CD14-positive monocyte (primary cell): ENCODE data around the gene IFIT3. TPM values are rescaled to one million over a fixed set of nuclear protein-coding genes. Genes with fewer than 3 reads are reported as not detected.
"Not testable (repeated sequence)": the region's sequence is repeated elsewhere in the genome, so short reads cannot be mapped to it uniquely, and the experiment has no call there.

Source experiments
- DNase-seq, 3 donors: peaks; one replicate each; pipeline ENCODE4 v3.0.0-alpha.2; 2011 to 2022
- H2AFZ ChIP-seq: 2 replicates; pipeline ENCODE4 v1.6.0; 2012; ENCODE audit warnings: mild to moderate bottlenecking, low read depth, low read length, inconsistent platforms; ENCODE audit not compliant: insufficient read depth, poor library complexity, severe bottlenecking
- H3K27ac ChIP-seq, 2 donors: 1 replicate in 1 of 2; 2 replicates in 1 of 2; pipeline ENCODE4 v1.5.1; 2012 to 2013; ENCODE audit warnings: low read length in 2 of 2, control low read depth in 1 of 2, inconsistent platforms in 1 of 2, low read depth in 1 of 2, mild to moderate bottlenecking in 1 of 2
- H3K27me3 ChIP-seq, 2 donors: one replicate each; pipeline versions ENCODE4 v1.6.0 to v1.6.1; 2011 to 2013; ENCODE audit warnings: low read length in 2 of 2; ENCODE audit not compliant: control insufficient read depth in 2 of 2, insufficient read depth in 2 of 2
- H3K36me3 ChIP-seq, 2 donors: replicated peaks in 1 of 2; 1 replicate in 1 of 2; 2 replicates in 1 of 2; pipeline versions ENCODE4 v1.5.1 to v1.6.1; 2012 to 2013; ENCODE audit warnings: low read length in 2 of 2, control low read depth in 1 of 2, inconsistent platforms in 1 of 2, mild to moderate bottlenecking in 1 of 2; ENCODE audit not compliant: insufficient read depth in 2 of 2, control insufficient read depth in 1 of 2
- H3K4me1 ChIP-seq, 2 donors: 1 replicate in 1 of 2; 2 replicates in 1 of 2; pipeline versions ENCODE4 v1.5.1 to v1.6.1; 2012 to 2013; ENCODE audit warnings: low read length in 2 of 2, control low read depth in 1 of 2, inconsistent platforms in 1 of 2, mild to moderate bottlenecking in 1 of 2, moderate library complexity in 1 of 2; ENCODE audit not compliant: insufficient read depth in 2 of 2, control insufficient read depth in 1 of 2
- H3K4me2 ChIP-seq: replicated peaks from 2 replicates; pipeline ENCODE3; 2012; ENCODE audit warnings: low read length, moderate library complexity, mild to moderate bottlenecking; ENCODE audit not compliant: poor library complexity, severe bottlenecking; ENCODE audit errors: extremely low read depth
- H3K4me3 ChIP-seq, 3 experiments: fragments of 200-600 bp in 1 of 3; sonication (generic) in 1 of 3; replicated peaks in 1 of 3; 1 replicate in 2 of 3; 2 replicates in 1 of 3; pipeline ENCODE4 v1.5.1; 2011 to 2013; ENCODE audit warnings: low read length in 3 of 3, mild to moderate bottlenecking in 3 of 3, control low read depth in 2 of 3, low read depth in 2 of 3, inconsistent platforms in 1 of 3, moderate library complexity in 1 of 3
- H3K79me2 ChIP-seq: 2 replicates; pipeline ENCODE4 v1.6.0; 2012; ENCODE audit warnings: mild to moderate bottlenecking, control low read depth, inconsistent platforms, low read length, moderate library complexity; ENCODE audit not compliant: insufficient read depth
- H3K9ac ChIP-seq: 2 replicates; pipeline ENCODE4 v1.6.0; 2017; ENCODE audit warnings: low read length, mild to moderate bottlenecking; ENCODE audit not compliant: insufficient read depth, poor library complexity, severe bottlenecking
- H3K9me3 ChIP-seq, 2 donors: replicated peaks in 1 of 2; 1 replicate in 1 of 2; 2 replicates in 1 of 2; pipeline versions ENCODE4 v1.5.1 to v1.6.1; 2012 to 2013; ENCODE audit warnings: low read length in 2 of 2, control low read depth in 1 of 2; ENCODE audit not compliant: control insufficient read depth in 1 of 2, insufficient read depth in 1 of 2
- H4K20me1 ChIP-seq: 2 replicates; pipeline ENCODE4 v1.6.0; 2012; ENCODE audit warnings: mild to moderate bottlenecking, low read length, control low read depth, moderate library complexity; ENCODE audit not compliant: insufficient read depth
- H3K27ac Mint-ChIP-seq, 7 donors: one replicate each; pipeline ENCODE4 v1.8.0; 2020; ENCODE audit warnings: mild to moderate bottlenecking in 7 of 7, mixed read lengths in 7 of 7, moderate library complexity in 6 of 7, inconsistent platforms in 2 of 7
- H3K27me3 Mint-ChIP-seq, 3 donors: one replicate each; pipeline ENCODE4 v1.8.0; 2021 to 2022; ENCODE audit warnings: low read depth in 3 of 3, mild to moderate bottlenecking in 3 of 3, mixed read lengths in 3 of 3, moderate library complexity in 3 of 3, inconsistent platforms in 1 of 3
- H3K36me3 Mint-ChIP-seq, 2 donors: one replicate each; pipeline ENCODE4 v1.8.0; 2020; ENCODE audit warnings: mixed read lengths in 2 of 2, inconsistent platforms in 1 of 2, mild to moderate bottlenecking in 1 of 2
- H3K4me1 Mint-ChIP-seq: one replicate; pipeline ENCODE4 v1.8.0; 2020; ENCODE audit warnings: mild to moderate bottlenecking, mixed read lengths
- H3K4me3 Mint-ChIP-seq, 2 donors: one replicate each; pipeline ENCODE4 v1.8.0; 2020; ENCODE audit warnings: mild to moderate bottlenecking in 2 of 2, mixed read lengths in 2 of 2, moderate library complexity in 1 of 2
- H3K9me3 Mint-ChIP-seq, 7 donors: one replicate each; pipeline ENCODE4 v1.8.0; 2020 to 2022; ENCODE audit warnings: mixed read lengths in 7 of 7, mild to moderate bottlenecking in 6 of 7, moderate library complexity in 6 of 7, inconsistent platforms in 2 of 7
- WGBS: methylation state at CpG from one replicate; pipeline ENCODE4 v1.1.5; 2013; ENCODE audit warnings: missing lambda C conversion rate; ENCODE audit not compliant: insufficient coverage; 5-methylcytosine and 5-hydroxymethylcytosine counted together
- intact Hi-C, 2 donors: fragments of 100-400 bp; cut with micrococcal nuclease; formaldehyde crosslinking; loops; one replicate each; pipeline versions ENCODE4 v1.15.0 to v1.15.1; 2023
- polyA plus RNA-seq, 3 donors: library from polyadenylated mRNA; depleted of rRNA in 1 of 3; unstranded in 2 of 3; stranded (reverse) in 1 of 3; fragments of 300-500 nt in 2 of 3; fragments of >200 nt in 1 of 3; fragmentation: Illumina TruSeq in 2 of 3; gene quantifications; 1 replicate in 2 of 3; 2 replicates in 1 of 3; pipeline ENCODE4 v1.2.3, GENCODE V29; 2012 to 2021
- TF ChIP-seq, protein P1 (sequence below): fragments of 200-600 bp; IDR thresholded peaks from one replicate; pipeline ENCODE4 v1.8.0; 2022; ENCODE audit warnings: antibody characterized with exemption, mild to moderate bottlenecking

The IFIT3 gene
- polyA plus RNA-seq, 3 donors, result 13.8 to 38.0 (median 26.4) TPM

DNA sequence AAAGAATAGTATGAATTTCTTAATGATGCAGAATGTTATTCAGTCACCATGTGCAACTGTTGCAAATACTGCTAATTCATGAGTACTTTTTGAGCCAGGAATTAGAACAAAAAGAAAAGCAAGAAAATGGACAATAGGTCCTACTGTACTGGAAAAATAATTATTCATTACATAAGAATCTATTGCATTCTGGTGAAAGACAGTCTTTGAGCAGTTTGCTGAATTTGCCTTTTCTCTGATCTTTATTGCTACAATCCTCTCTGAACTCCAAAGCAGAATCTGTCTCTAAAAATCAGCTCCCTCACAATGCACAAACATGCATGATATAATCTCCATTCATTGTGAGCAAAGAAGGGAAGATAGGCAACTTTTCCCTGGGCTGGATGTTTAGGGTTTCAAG, 13.1 kb upstream of the IFIT3 start:
- TF ChIP-seq, protein P1, sequence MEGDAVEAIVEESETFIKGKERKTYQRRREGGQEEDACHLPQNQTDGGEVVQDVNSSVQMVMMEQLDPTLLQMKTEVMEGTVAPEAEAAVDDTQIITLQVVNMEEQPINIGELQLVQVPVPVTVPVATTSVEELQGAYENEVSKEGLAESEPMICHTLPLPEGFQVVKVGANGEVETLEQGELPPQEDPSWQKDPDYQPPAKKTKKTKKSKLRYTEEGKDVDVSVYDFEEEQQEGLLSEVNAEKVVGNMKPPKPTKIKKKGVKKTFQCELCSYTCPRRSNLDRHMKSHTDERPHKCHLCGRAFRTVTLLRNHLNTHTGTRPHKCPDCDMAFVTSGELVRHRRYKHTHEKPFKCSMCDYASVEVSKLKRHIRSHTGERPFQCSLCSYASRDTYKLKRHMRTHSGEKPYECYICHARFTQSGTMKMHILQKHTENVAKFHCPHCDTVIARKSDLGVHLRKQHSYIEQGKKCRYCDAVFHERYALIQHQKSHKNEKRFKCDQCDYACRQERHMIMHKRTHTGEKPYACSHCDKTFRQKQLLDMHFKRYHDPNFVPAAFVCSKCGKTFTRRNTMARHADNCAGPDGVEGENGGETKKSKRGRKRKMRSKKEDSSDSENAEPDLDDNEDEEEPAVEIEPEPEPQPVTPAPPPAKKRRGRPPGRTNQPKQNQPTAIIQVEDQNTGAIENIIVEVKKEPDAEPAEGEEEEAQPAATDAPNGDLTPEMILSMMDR, result no peak
- H4K20me1 ChIP-seq, result no peaks in the 10 kb centered on the region
- no peaks in the 10 kb centered on the region for H3K27me3 ChIP-seq
- no peaks in the 10 kb centered on the region for H3K9me3 ChIP-seq
- H3K4me3 Mint-ChIP-seq, result no peak overlapping the region
- H2AFZ ChIP-seq, result no peak overlapping the region
- no peak overlapping the region for H3K9ac ChIP-seq
- peaks cover 0 to 1% (median 0%) of the 10 kb centered on the region in 3 donors for H3K27me3 Mint-ChIP-seq
- H3K9me3 Mint-ChIP-seq, result peaks cover 0 to 6% (median 3%) of the 10 kb centered on the region in 7 donors
- H3K36me3 Mint-ChIP-seq, result no peaks in the 10 kb centered on the region
- intact Hi-C loops, result no loop called here
- no peak overlapping the region for H3K27ac ChIP-seq
- H3K4me1 Mint-ChIP-seq, result peaks cover 1% of the 10 kb centered on the region
- no peak for DNase-seq
- no peak overlapping the region for H3K4me3 ChIP-seq
- H3K79me2 ChIP-seq, result no peaks in the 10 kb centered on the region
- H3K4me2 ChIP-seq, result no peak overlapping the region
- no peaks in the 10 kb centered on the region for H3K36me3 ChIP-seq
- H3K27ac Mint-ChIP-seq, result no peak overlapping the region
- H3K4me1 ChIP-seq, result no peaks in the 10 kb centered on the region

DNA sequence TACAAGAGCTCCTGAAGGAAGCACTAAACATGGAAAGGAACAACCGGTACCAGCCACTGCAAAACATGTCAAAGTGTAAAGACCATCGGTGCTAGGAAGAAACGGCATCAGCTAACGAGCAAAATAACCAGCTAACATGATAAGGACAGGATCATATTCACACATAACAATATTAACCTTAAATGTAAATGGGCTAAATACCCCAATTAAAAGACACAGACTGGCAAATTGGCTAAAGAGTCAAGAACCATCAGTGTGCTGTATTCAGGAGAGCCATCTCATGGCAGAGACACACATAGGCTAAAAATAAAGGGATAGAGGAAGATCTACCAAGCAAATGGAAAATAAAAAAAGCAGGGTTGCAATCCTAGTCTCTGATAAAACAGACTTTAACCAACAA, 9.8 kb upstream of the IFIT3 start:
- H2AFZ ChIP-seq, H3K9me3 ChIP-seq, H3K27me3 ChIP-seq, H4K20me1 ChIP-seq, H3K36me3 Mint-ChIP-seq, H3K9ac ChIP-seq, H3K4me2 ChIP-seq, H3K4me3 Mint-ChIP-seq, H3K27me3 Mint-ChIP-seq, H3K9me3 Mint-ChIP-seq, H3K4me1 Mint-ChIP-seq, H3K79me2 ChIP-seq, DNase-seq, H3K27ac ChIP-seq, H3K4me1 ChIP-seq, H3K27ac Mint-ChIP-seq, H3K4me3 ChIP-seq, H3K36me3 ChIP-seq, intact Hi-C loops: not testable (repeated sequence)
- WGBS, result 100% methylated on average over 1 of the region's 4 CpGs

DNA sequence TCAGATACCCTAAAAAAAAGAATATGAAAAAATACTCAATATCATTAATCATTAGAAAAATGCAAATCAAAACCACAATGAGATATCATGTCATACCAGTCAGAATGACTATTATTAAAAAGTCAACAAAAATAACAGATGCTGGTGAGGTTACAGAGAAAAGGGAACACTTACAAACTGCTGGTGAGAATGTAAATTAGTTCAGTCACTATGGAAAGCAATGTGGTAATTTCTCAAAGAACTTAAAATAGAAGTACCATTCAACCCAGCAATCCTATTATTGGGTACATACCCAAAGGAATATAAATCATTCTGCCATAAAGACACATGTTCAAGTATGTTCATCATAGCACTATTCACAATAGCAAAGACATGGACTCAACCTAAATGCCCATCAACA, 2.7 kb upstream of the IFIT3 start:
- Histone ChIP-seq H3K4me1 (peaks cover 26 to 29% of the 10 kb centered on the region in 2 donors), H3K79me2 (peaks cover 15% of the 10 kb centered on the region)
- H3K27ac Mint-ChIP-seq, H3K36me3 ChIP-seq, H3K27me3 Mint-ChIP-seq, H3K4me3 ChIP-seq, H3K4me2 ChIP-seq, H3K27ac ChIP-seq, H4K20me1 ChIP-seq, DNase-seq, H3K9me3 Mint-ChIP-seq, H3K36me3 Mint-ChIP-seq, H3K27me3 ChIP-seq, H3K9ac ChIP-seq, H2AFZ ChIP-seq, intact Hi-C loops, H3K4me3 Mint-ChIP-seq, H3K9me3 ChIP-seq: not testable (repeated sequence)
- peaks cover 32% of the 10 kb centered on the region for H3K4me1 Mint-ChIP-seq

DNA sequence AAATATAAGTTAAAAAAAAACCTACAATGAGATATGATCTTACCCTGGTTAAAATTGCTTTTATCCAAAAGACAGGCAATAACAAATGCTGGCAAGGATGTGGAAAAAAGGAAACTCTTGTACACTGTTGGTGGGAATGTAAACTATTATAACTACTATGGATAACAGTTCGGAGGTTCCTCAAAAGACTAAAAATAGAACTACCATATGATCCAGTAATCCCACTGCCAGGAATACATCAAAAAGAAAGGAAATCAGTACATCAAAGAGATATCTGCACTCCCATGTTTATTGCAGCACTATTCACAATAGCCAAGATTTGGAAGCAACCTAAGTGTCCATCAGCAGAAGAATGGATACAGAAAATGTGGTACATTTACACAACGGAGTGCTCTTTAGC, 1.9 kb upstream of the IFIT3 start:
- H2AFZ ChIP-seq, H3K4me3 ChIP-seq, intact Hi-C loops, H3K4me3 Mint-ChIP-seq, H3K27me3 ChIP-seq, H4K20me1 ChIP-seq, H3K27me3 Mint-ChIP-seq, H3K9me3 ChIP-seq, DNase-seq, H3K27ac ChIP-seq, H3K9me3 Mint-ChIP-seq, H3K36me3 ChIP-seq, H3K9ac ChIP-seq, H3K27ac Mint-ChIP-seq, H3K36me3 Mint-ChIP-seq, H3K4me2 ChIP-seq: not testable (repeated sequence)
- Histone ChIP-seq H3K79me2 (peaks cover 22% of the 10 kb centered on the region), H3K4me1 (peaks cover 34 to 36% of the 10 kb centered on the region in 2 donors)
- WGBS, result 100% methylated on average over 1 of the region's 2 CpGs
- H3K4me1 Mint-ChIP-seq, result peaks cover 38% of the 10 kb centered on the region
